Gastrocnemius medialis (tissue), 4 donors: ENCODE data around the gene ECPAS. TPM values are rescaled to one million over a fixed set of nuclear protein-coding genes. Genes with fewer than 3 reads are reported as not detected.

Experiments
- ATAC-seq, 2 donors: fragments of 150-250 bp; one replicate each; pipeline ENCODE4 v1.9.1; 2016
- DNase-seq, 2 donors: peaks; one replicate each; pipeline ENCODE4 v3.0.0-alpha.2; 2019
- H3K27ac ChIP-seq, 4 donors: fragments of 200-600 bp; sonication (generic); 1 replicate in 1 of 4; 2 replicates in 3 of 4; pipeline ENCODE4 v1.5.1; 2016 to 2018; ENCODE audit warnings: mild to moderate bottlenecking in 2 of 4, moderate library complexity in 1 of 4
- H3K27me3 ChIP-seq, 3 donors: fragments of 200-600 bp; sonication (generic) in 2 of 3; 1 replicate in 1 of 3; 2 replicates in 2 of 3; pipeline versions ENCODE4 v1.5.1 to v1.6.0; 2016 to 2019; ENCODE audit warnings: mild to moderate bottlenecking in 1 of 3, moderate library complexity in 1 of 3
- H3K36me3 ChIP-seq, 2 donors: fragments of 200-600 bp; sonication (generic) in 1 of 2; one replicate each; pipeline ENCODE4 v1.5.1; 2017 to 2018
- H3K4me1 ChIP-seq, 2 donors: fragments of 200-600 bp; sonication (generic) in 1 of 2; one replicate each; pipeline ENCODE4 v1.5.1; 2016 to 2017; ENCODE audit warnings: mild to moderate bottlenecking in 2 of 2
- H3K4me3 ChIP-seq, 4 donors: fragments of 200-600 bp; sonication (generic) in 3 of 4; 1 replicate in 1 of 4; 2 replicates in 3 of 4; pipeline ENCODE4 v1.5.1; 2016 to 2019; ENCODE audit warnings: mild to moderate bottlenecking in 2 of 4
- H3K9me3 ChIP-seq, 3 donors: fragments of 200-600 bp; sonication (generic) in 2 of 3; 1 replicate in 1 of 3; 2 replicates in 2 of 3; pipeline ENCODE4 v1.5.1; 2016 to 2019
- CTCF ChIP-seq, 5 experiments: fragments of 450-650 bp in 3 of 5; fragments of 200-600 bp in 2 of 5; sonication (generic) in 2 of 5; IDR thresholded peaks in 4 of 5; conservative IDR thresholded peaks in 1 of 5; 1 replicate in 4 of 5; 2 replicates in 1 of 5; pipeline ENCODE4 v1.5.1; 2016 to 2019; ENCODE audit warnings: antibody characterized with exemption in 5 of 5, mild to moderate bottlenecking in 3 of 5, moderate library complexity in 3 of 5
- POLR2A ChIP-seq, 2 donors: fragments of 450-650 bp; IDR thresholded peaks; one replicate each; pipeline ENCODE4 v1.6.1; 2017; ENCODE audit warnings: antibody characterized with exemption in 2 of 2, mild to moderate bottlenecking in 2 of 2, moderate library complexity in 2 of 2
- in situ Hi-C, 4 donors: fragments of 200-750 bp; cut with MboI; loops; one replicate each; pipeline versions ENCODE4 v1.15.0 to v1.8.0; 2017; ENCODE audit warnings: low sequenced_read_pairs in 4 of 4
- intact Hi-C: fragments of 100-400 bp; cut with DNase I; formaldehyde crosslinking; loops from one replicate; pipeline ENCODE4 v1.15.1; 2023; ENCODE audit warnings: low total_unique reads
- total RNA-seq, 4 donors: library from RNA; depleted of rRNA; stranded (reverse); fragments of >200 nt; gene quantifications; one replicate each; pipeline versions ENCODE4 v1.1.0 to v1.2.3, GENCODE V29; 2016

The ECPAS gene
- total RNA-seq, 4 donors from 2014 or later: 320 to 509 (median 424) TPM

- no peaks in the 10 kb centered on the region for H3K9me3 ChIP-seq
- DNase-seq (no peak), ATAC-seq (no peak)
- no peak for TF ChIP-seq CTCF (IDR thresholded peaks at IDR 0.05 in 4 of 5, conservative IDR thresholded peaks at IDR 0.05 in 1 of 5)
- no peak for TF ChIP-seq POLR2A (IDR thresholded peaks at IDR 0.05)
- intact Hi-C loops (no loop called here), in situ Hi-C loops (no loop called here)
- H3K36me3 ChIP-seq: no peaks in the 10 kb centered on the region
- peaks cover 0 to 3% (median 0%) of the 10 kb centered on the region in 3 donors for H3K27me3 ChIP-seq
- H3K27ac ChIP-seq: no peak within 1 kb of the TSS
- H3K4me3 ChIP-seq: no peak within 1 kb of the TSS
- no peaks in the 10 kb centered on the region for H3K4me1 ChIP-seq
These were observed 154.1 kb downstream of the ECPAS start, which contains the start of gene OR2K2 for GRCh38 chr9:111330124-111330523. OR2K2 (minus strand) TSS chr9:111330224; CDS start chr9:111328433, 1,791 bp downstream.

- TF ChIP-seq POLR2A (IDR thresholded peaks at IDR 0.05) (no peak), CTCF (IDR thresholded peaks at IDR 0.05 in 4 of 5, conservative IDR thresholded peaks at IDR 0.05 in 1 of 5) (no peak)
- Histone ChIP-seq H3K27ac (no peak overlapping the region), H3K27me3 (no peaks in the 10 kb centered on the region), H3K4me3 (no peak overlapping the region), H3K4me1 (no peaks in the 10 kb centered on the region), H3K9me3 (no peaks in the 10 kb centered on the region), H3K36me3 (no peaks in the 10 kb centered on the region)
- ATAC-seq (no peak), DNase-seq (no peak)
- intact Hi-C loops (no loop called here), in situ Hi-C loops (no loop called here)
These were observed 163.6 kb downstream of the ECPAS start for GRCh38 chr9:111320631-111321030.

- H3K9me3 ChIP-seq: no peaks in the 10 kb centered on the region
- TF ChIP-seq POLR2A (IDR thresholded peaks at IDR 0.05): no peak
- in situ Hi-C loops (no loop called here), intact Hi-C loops (no loop called here)
- no peak overlapping the region for H3K4me3 ChIP-seq
- H3K36me3 ChIP-seq: no peaks in the 10 kb centered on the region
- no peak for ATAC-seq
- H3K27me3 ChIP-seq: no peaks in the 10 kb centered on the region
- no peaks in the 10 kb centered on the region for H3K4me1 ChIP-seq
- H3K27ac ChIP-seq: no peak overlapping the region
- DNase-seq: no peak
These were observed 167.4 kb downstream of the ECPAS start for GRCh38 chr9:111316796-111317195.

Other genes with a start within 250 kb of the ECPAS start
- gene OR2K2, start 154.2 kb downstream of the ECPAS start, total RNA-seq: 1 to 10 TPM in 1 of 4 donors, not detected in 3; 6.7 TPM
- under 1 TPM; 0.12 to 0.82 (median 0.21) TPM for gene ZNF483, start 40.8 kb upstream of the ECPAS start, total RNA-seq
- gene PTGR1, start 115.3 kb upstream of the ECPAS start, total RNA-seq: 10 to 100 TPM in 3 of 4 donors, 1 to 10 TPM in 1; 7.5 to 30.9 (median 16.8) TPM
- gene DNAJC25, start 147.0 kb upstream of the ECPAS start, total RNA-seq: 1 to 10 TPM; 3.7 to 7.4 (median 4.9) TPM
- 10 to 100 TPM; 14.9 to 27.2 (median 18.3) TPM for gene GNG10, start 177.2 kb upstream of the ECPAS start, total RNA-seq